ENCODE results near the gene ADCK1.

DNA sequence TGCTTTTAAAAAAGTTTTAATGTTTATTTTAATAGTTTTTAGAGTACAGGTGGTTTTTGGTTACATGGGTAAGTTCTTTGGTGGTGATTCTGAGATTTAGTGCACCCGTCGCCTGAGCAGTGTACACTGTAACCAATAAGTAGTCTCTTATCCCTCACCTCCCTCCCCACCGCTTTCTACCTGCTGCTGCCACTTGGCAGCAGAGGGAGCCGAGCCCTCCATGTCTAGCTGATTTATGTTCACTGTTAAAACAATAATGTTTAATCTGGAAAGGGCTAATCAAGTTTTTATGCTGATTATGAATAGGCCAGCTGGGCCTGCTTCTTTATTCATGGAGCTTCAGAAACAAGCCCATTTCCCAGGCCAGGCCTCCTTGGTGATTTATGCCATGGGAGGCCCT is 73.1 kb downstream of the ADCK1 start:
- TF ChIP-seq EZH2 (IDR thresholded peaks at IDR 0.05; ENCODE audit: insufficient read depth, poor library complexity, severe bottlenecking) (no peak), EZH2phosphoT487 (IDR thresholded peaks at IDR 0.05; ENCODE audit: insufficient read depth, low read depth) (no peak)

Measured in GM23248 (cell line).